HS-5 (cell line): ENCODE results near the gene MACROD2.

Source experiments
- DNase-seq: peaks from one replicate; pipeline ENCODE4 v3.0.0-alpha.2; 2012; ENCODE audit warnings: low read depth

Gene MACROD2

DNA sequence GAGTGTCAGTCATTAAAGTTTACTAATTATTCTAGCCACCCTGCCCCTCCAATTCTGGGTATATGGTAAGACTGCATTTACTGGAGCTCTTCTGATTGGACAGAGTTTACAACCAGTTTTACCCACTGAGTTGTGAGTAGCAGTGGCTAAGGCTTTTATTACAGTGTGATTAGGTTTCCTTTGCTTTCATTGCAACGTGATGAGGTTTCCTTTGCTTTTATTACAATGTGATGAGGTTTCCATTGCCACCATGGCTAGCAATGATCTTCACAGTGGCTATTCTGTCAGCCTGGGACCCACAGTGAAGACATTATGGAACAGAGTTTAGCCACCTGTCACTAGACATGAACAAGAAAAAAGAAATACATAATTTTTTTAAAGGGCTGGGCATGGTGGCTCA lies 1052.3 kb downstream of the MACROD2 start:
- DNase-seq: no peak

DNA sequence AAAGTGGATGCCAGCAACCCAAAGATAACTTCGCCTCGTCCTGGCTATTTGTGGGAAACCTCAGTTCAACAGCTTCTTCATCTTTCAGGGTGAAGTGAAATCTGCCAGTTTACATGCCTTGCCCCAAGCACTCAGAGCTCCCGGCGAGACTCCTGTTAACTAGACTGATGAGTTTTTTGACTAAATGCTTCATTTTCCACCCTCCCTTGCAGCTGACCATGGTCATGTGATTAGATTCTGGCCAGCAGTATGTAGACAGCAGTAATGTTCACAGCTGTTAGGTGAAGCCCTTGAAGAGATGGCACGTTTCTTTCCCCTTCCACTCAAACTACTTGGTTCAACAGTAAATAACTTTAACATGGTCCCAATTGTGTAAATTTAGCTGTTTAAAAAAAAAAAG lies 1060.9 kb downstream of the MACROD2 start:
- no peak for DNase-seq

DNA sequence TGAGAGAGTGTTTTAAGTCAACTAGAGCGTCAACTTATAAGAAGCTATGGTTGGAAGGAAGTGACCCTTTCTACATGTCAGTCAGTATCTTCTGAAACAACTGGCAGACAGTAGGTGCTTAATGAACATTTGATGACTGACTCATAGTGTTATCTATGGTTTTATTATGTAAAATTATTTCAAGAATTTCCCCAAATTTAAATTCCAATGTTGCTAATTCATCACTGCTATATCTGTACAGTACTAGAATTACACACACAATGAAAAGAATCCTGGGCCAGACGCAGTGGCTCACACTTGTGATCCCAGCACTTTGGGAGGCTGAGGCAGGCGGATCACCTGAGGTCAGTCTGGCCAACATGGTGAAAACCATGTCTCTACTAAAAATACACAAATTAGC lies 1063.5 kb downstream of the MACROD2 start:
- no peak for DNase-seq

DNA sequence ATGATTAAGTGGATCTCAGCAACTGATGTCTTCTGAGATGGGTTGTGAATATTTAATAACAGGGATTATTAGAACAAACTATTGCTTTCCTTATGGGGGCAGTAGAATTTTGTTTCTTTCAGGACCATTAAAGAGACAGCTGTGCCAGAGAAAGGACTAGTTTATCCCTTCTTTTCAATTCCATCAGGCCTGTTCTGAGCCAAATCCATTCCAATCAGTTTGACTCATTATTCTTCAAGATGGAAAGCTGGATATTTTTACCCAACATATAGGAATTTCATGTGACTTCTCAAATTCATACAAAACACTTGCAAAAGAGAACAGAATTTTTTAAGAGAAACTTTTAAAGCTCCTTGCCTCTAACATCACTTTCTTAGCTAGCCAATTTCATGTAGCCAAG lies 1064.1 kb downstream of the MACROD2 start:
- DNase-seq: no peak

DNA sequence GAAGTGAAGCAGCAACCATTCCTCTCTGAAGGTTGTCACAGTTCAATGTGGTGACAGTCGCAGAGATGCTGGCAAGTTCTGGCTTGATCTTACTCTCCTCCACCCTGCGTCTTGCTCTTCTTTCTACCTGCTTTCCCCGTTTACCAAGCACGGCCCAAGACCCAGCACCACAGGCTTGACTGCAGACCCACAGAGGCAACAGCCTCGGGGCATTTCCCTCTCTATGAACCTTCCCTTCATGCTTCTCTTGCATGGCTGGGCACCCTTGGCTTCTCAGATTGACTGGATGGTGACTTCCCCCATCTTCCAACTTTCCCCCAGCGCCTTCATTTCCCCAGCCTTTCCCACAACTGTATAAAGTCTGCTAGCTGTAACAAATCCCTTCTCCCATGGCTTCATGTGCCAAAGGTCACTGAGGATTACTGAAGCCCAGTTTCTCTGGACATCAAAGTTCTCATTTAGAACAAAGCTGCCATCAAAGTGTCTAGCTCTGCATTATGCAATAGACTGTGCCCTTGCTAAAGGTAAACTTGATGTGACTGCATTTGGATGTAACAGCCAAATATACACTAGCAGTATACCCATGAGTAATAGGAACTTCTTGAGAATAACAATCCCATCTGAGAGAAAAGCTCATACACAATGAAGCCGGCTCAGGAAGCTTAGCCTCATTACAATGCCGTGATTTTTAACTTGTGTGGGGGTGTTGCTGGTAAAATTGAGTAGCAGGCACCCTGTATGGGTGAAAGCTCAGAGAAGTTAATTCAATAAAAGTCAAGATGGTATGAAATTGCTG lies 1065.1 kb downstream of the MACROD2 start:
- DNase-seq: no peak

DNA sequence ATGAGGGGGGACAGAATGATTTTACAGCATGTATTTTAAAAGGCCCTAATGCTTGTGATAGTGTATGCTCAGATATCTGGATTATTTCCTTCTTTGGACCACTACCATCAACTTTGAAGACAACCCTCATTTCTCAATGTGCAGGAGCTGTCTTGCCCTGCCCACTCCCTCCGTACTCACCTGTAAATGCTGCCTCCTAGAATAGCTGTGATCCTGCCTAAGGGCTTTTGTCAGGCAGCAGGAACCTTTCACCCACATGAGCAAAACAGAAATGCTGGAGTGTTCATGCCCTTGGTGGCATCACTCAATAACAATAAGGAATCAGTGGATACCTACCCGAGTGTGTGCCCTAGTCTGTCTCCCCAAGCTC lies 1065.7 kb downstream of the MACROD2 start:
- DNase-seq: no peak

DNA sequence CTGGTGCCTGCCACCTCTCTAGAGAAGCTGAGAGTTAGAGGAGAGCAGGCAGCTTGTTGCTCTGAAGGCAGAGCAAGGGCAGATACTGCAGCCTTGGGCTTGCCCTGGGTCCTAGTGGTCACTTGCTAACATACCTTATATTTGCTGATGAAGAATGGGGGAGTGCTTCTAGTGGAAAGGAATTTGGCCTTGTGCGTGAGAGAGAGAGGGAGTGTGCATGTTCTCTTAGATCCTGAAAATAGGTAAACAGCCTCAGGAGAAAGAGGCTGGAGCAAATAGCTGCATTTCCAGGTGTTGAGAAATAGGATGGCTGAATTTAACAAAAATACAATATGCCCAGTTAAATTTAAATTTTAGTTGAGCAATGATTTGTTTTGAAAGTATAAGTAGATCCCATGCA lies 1066.6 kb downstream of the MACROD2 start:
- DNase-seq: no peak

DNA sequence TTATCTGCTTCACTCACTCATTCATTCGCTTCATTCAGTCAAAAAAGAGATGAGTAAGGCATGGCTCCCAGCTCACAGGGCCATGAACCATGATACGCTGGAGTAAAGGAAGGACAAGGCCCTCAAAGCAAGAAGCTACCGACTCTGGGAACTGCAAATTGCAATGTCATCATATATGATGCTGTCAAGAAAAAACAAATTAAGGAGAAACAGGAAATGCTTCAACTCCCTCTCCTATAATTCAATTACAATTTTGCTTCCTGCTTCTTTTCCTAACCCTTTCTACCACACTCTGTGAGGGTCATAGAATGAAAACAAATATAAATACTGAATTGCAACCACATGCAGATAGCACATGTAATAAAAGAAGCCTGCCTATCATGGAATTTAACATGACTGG lies 1067.8 kb downstream of the MACROD2 start:
- no peak for DNase-seq

DNA sequence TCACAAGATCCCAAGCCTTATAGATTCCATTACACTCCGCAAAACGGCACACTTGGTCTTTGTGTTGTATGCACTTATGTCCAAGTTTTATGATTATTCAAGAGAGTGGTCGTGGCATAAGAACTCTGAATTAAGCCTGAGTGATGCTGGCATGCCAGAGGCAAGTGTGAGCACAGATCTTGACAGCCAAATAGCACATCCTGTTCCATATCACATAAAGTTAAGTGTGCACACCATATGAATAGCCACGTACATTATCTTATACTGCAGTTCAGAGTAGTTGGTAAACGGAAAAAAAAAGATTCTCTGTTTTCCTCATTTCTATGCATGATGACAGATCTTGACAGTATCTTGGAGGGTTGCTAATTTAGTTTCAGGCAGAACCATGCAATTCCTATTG lies 1069.4 kb downstream of the MACROD2 start:
- DNase-seq: no peak

DNA sequence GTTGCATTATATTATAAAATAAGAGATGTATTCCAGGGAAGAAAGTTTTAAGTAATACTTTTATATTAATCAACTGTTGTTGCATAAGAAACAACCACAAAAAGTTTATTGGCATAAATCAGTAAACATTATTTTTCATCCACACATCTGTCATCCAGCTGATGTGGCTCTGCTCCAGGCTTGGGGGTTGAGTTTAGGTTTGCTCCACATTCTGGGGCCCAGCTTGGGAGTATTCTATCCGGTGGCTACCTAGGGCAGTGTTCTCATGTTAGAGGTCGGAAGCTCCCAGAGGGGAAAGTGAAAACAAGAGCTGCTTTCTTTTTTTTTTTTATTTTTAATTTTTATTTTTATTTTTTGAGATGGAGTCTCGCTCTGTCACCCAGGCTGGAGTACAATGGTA lies 1070.5 kb downstream of the MACROD2 start:
- DNase-seq: no peak

DNA sequence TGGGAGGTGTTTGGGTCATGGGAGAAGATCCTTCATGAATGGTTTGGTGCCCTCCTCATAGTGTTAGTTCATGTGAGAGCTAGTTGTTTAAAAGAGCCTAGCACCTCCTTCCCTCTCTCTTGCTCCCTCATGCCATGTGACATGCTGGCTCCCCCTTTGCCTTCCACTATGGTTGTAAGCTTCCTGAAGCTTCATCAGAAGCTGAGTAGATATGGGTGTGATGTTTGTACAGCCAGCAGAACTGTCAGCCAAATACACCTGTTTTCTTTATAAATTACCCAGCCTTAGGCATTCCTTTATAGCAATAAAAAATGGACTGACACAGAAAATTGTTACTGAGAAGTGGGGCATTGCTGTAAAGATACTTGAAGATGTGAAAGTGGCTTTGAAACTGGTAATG lies 1073.2 kb downstream of the MACROD2 start:
- DNase-seq: no peak

DNA sequence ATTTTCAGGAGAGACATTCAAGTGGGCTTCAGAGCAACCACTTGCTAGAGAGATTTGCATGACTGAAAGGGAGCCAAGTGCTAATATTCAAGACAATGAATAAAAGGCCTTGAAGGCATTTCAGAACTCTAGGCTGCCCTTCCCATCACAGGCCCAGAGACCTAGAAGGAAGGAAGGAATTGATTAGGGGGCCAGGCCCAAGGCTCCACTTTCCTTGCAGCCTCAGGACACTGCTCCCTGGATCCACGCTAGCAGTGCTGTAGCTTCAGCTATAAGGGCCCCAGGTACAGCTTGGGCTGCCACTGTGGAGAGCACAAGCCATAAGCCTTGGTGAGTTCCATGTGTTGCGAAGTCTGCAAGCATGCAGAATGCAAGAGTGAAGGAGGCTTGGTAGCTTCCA lies 1074.0 kb downstream of the MACROD2 start:
- no peak for DNase-seq

DNA sequence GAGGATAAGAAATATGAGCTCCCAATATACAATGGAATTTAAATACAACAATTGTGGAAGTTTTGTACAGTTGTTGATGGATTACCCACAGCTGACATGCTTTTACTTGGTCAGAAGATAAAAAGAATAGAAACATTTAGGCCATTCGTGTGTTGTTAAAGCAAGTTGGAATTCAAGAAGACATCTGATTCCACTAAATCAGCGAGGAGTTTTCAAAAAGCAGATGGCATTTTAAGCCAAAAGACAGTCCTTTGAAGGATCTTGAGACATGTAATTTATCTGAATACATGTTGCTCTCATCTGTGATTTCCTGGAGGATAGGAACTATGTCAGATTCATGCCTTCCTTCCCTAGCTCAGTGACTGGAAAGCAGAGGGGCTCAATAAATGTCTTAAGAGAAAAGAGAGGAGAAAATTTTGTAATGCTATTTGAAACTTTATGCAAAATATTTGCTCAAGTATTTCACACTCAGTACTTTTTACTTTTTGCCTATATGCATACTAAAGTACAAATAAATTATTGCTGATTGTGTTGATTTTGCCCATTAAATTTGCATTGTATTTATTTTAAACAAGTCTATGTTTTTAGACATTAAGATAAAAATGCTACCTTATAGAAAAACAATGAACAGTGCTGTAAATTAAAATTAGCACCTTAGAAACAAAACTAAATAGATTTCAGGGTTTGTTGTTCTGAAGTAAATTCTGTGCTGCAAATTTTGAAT lies 1075.9 kb downstream of the MACROD2 start:
- no peak for DNase-seq

DNA sequence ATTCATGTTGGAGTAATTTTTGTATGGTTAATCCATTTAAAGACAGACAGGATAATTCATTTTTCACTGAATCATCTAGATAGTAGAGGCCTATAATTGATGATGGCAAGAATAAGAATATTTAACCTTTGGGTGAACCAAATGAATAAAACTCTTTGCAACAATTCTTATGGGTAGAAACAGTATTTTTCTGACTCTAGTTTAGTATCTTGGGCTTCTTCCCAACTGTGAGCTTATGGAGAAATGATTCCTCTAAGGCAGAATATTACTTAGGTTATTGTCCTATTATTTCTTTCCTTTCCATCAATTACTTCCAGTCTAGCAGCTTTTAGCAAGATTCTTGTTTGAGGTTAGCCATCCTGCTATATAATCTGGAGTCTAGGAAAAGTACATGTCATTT lies 1077.0 kb downstream of the MACROD2 start:
- DNase-seq: no peak

DNA sequence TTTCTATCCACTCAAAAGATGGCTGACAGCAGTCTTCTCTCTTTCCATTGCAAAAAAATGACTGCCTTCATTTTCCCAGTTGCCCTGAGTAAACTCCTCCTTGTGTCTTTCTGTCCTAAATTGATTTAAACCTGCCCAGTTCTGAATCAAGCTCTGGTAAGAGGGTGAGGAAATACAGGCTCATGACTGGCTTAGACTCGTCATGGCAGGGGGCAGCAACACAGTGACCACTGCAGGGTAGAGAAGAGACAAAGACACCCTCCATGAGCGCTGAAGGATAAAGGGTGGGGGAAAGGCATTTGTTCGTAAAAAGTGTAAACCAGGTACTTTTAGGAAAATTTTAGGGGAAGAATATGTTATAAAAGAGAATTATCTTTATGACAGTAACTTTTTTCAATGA lies 1080.3 kb downstream of the MACROD2 start:
- DNase-seq: no peak

DNA sequence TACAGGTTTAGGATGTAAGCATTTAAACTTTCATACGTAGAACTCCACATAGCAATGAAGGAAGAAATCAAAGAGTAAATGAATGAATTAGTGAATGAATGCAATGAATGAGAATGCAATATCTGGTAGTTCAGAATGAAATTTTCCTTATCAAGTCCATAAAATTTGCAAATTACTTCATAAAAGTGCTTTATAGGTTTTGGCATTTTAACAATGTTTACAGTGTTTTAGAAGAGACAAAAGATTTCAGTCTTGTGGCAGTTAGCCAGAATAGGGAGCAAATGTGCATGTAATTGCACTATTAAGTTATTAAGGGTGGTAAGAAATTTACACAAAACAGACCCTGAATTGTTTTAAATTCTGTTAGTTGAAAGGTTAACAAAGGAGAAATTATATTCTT lies 1081.5 kb downstream of the MACROD2 start:
- DNase-seq: no peak

DNA sequence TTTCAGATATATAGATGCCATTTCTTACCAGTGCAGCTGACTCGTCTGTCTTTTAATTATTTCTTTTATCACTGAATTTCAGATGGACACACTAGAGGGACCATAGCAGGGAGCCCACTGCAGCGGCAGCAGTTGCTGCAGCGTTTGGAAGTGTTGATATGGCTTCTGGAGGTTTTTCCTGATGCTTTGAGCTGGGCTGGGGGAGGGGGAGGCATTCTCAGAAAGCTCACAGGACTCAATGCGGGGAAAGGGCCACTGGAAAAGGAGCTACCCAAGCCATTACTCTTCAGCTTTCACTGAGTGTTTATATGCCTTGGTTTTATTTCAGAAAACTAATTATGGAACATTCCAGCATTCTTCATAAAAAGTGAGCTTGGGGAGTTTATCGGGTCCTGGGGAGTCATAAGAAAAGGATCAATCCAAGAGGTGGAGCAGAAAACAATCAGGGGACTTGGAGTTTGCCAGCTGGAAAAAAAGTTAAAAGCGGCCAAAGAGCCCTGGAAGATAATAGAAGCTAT lies 1082.5 kb downstream of the MACROD2 start:
- DNase-seq: no peak

DNA sequence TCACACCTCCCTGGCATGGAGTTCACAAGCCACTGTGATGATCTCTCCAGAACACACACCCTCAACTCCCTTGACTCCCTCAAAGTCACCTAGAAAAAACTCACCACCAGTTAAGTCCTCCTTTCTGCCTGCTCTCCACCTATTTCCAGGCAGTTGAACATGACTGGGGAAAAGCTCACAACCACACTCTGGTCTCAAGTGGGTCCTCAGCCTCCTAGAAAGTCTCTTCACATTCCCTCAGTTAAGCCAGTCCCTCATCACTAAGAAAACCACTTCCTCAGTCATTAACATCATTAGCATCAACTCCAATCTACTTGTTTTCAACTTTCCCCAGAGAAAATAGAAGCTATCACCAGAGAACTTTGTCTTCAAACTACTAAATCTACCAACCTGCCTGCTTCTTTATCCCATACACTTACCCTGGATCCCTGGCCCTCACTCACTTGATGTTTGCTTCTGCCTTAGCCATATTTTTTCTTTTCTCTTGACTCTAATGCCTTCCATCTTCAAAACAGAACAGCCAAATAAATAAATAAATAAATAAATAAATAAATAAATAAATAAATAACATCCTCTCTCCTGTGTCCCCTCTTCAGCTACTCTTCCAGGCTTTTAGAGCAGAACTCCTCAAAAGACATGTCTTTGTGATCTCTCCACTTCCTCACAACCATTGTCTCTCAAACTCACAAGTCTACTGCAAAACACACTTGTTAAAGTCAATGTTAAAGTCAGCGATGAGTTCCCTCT lies 1084.5 kb downstream of the MACROD2 start:
- no peak for DNase-seq

DNA sequence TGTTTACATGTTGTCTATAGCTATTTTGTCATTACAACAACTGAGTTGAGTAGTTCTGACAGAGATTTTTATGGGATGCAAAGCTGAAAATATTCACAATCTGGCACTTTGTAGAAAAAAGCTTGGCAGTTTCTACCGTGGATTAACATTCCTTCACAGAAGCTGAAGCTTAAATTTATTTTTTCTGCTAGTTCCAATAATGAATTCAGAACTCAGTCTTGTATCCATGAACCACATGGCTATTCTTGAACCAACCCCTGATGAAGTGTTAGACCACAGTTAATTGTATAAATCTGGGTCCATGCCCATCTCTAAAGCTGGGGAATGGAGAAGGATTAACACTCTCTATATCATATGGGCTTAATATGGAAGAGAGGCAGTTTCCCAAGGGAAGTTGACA lies 1085.9 kb downstream of the MACROD2 start:
- DNase-seq: no peak

DNA sequence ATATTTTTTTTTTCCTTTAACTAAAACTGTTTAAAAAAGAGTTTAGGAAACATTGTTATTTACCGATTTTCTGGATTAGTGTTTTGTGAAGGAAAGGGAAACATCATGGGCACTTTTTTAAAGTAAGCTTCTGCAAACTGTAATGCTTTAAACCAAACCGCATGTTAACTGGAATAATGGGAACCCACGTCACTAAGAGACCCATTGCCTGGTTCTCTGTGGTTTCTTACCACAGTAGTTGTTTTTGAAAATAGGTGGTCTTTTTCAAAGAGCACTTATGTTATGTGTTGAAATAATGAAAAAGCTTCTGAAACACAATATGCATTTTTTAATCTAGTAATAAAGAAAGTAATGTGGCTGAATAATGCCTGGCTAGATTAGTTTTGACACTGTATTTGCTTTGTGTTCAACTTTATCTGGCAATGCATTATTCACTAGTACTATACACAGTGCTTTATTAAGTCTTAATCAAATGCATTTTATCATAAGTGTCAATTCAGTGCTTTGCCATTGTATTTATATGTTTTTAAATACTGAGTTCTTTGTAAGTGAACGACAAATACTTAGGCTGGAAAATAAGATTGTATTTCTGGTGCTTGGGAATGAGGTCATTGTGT lies 1096.2 kb downstream of the MACROD2 start:
- no peak for DNase-seq

DNA sequence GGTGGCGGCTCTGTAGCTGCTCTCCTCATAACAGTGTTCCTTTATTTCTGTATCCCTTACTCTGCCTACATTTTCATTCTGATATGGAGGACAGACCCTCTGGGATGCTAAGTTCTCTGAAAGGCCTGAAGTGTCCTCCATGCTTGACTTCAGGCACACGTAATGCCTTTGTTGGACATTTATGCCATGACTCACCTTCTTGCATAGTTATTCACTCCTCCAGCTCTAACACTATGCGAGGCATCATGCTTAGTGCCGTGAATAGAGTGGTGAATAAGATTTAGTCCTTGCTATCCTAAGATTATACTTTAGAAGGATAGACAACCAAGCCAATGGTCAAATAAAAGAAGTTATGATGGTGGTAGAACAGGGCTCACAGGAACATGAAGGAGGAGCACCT lies 1103.0 kb downstream of the MACROD2 start:
- no peak for DNase-seq

DNA sequence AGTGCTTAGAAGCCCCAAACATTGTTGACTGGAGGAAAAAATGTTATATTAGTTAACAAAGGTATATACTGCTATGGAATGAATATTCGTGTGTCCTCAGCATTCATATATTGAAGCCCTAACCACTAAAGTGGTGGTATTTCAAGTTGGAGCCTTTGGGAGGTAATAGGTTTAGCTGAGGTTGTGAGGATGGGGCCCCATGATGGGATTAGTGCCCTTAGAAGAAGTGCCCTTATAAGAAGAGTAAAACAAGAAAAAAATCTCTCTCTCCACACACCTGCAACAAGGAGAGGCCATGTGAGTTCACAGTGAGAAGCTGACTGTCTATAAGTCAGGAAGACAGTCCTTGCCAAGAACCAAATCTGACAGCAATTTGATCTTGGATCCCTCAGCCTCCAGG lies 1103.8 kb downstream of the MACROD2 start:
- no peak for DNase-seq
